Progenitor cell of endocrine pancreas (in vitro differentiated cells): ENCODE measurements around the gene OAS2. TPM values are rescaled to one million over a fixed set of nuclear protein-coding genes. Genes with fewer than 3 reads are reported as not detected.

Source experiments
- DNase-seq: peaks from one replicate; pipeline ENCODE4 v3.0.0; 2021; ENCODE audit warnings: low spot score; ENCODE audit not compliant: unreplicated experiment
- H3K27ac Mint-ChIP-seq: 2 replicates; pipeline ENCODE4 v1.8.0; 2021; ENCODE audit warnings: mild to moderate bottlenecking, moderate library complexity, mixed read lengths
- H3K27me3 Mint-ChIP-seq: 2 replicates; pipeline ENCODE4 v1.8.0; 2021; ENCODE audit warnings: mixed read lengths
- H3K36me3 Mint-ChIP-seq: 2 replicates; pipeline ENCODE4 v1.8.0; 2022; ENCODE audit warnings: mixed read lengths; ENCODE audit not compliant: insufficient read depth
- H3K4me1 Mint-ChIP-seq: 2 replicates; pipeline ENCODE4 v1.8.0; 2021; ENCODE audit warnings: low read depth, mixed read lengths
- H3K4me3 Mint-ChIP-seq: 2 replicates; pipeline ENCODE4 v1.8.0; 2021; ENCODE audit warnings: low read depth, mild to moderate bottlenecking, moderate library complexity, mixed read lengths
- H3K9me3 Mint-ChIP-seq: 2 replicates; pipeline ENCODE4 v1.8.0; 2021; ENCODE audit warnings: low read depth, mixed read lengths
- total RNA-seq: library from RNA; stranded (reverse); gene quantifications from 2 replicates; pipeline ENCODE4 v1.2.1, GENCODE V29; 2021
- TF ChIP-seq, protein P1 (sequence below): fragments of 200-600 bp; sonication (generic); IDR thresholded peaks from one replicate; pipeline ENCODE4 v1.5.0; 2021; ENCODE audit warnings: antibody characterized with exemption, mild to moderate bottlenecking; ENCODE audit not compliant: unreplicated experiment

The OAS2 gene
- total RNA-seq, 1 donor from 2014 or later: not detected

DNA sequence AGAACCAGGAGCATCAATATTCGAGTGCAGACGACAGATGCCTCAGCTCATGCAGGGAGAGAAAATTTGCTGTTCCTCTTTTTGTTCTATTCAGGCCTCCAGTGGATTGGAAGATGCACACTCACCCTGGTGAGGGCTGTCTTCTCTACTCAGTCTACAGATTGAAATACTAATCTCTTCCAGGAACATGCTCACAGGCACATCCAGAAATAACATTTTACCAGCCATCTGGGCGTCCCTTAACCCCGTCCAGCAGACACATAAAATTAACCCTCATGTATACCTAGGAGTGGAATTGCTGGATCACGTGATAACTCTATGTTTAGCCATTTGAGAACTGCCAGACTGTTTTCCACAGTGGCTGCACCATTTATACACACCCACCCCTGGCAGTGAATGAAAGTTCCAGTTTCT lies 4.5 kb upstream of the OAS2 start:
- no peaks in the 10 kb centered on the region for H3K4me1 Mint-ChIP-seq
- no peak overlapping the region for H3K4me3 Mint-ChIP-seq
- no peaks in the 10 kb centered on the region for H3K27me3 Mint-ChIP-seq
- TF ChIP-seq, protein P1, sequence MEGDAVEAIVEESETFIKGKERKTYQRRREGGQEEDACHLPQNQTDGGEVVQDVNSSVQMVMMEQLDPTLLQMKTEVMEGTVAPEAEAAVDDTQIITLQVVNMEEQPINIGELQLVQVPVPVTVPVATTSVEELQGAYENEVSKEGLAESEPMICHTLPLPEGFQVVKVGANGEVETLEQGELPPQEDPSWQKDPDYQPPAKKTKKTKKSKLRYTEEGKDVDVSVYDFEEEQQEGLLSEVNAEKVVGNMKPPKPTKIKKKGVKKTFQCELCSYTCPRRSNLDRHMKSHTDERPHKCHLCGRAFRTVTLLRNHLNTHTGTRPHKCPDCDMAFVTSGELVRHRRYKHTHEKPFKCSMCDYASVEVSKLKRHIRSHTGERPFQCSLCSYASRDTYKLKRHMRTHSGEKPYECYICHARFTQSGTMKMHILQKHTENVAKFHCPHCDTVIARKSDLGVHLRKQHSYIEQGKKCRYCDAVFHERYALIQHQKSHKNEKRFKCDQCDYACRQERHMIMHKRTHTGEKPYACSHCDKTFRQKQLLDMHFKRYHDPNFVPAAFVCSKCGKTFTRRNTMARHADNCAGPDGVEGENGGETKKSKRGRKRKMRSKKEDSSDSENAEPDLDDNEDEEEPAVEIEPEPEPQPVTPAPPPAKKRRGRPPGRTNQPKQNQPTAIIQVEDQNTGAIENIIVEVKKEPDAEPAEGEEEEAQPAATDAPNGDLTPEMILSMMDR: no peak
- no peak overlapping the region for H3K27ac Mint-ChIP-seq
- DNase-seq: no peak
- no peaks in the 10 kb centered on the region for H3K9me3 Mint-ChIP-seq
- H3K36me3 Mint-ChIP-seq: no peaks in the 10 kb centered on the region

DNA sequence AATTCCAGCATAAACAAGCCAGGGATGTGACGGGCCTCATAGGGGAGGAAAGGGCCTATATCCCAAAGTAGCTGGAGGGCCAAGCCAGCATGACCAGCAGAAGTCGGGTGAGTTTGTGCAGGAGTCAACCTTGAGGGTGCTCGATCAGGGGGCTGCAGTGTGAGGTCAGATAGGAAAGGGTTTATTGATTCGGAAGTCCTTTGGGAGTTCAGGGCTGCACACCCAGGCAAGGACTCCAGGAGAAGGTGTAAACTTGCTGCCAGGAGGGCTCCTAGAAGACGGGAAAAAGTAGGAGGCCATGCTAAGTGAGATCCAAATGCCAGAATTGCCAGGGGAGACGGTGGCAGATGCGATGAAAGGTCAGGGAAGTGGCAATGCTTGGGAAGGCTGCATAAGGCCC lies 3.4 kb upstream of the OAS2 start:
- no peak overlapping the region for H3K27ac Mint-ChIP-seq
- H3K4me1 Mint-ChIP-seq: no peaks in the 10 kb centered on the region
- H3K4me3 Mint-ChIP-seq: no peak overlapping the region
- H3K36me3 Mint-ChIP-seq: no peaks in the 10 kb centered on the region
- H3K27me3 Mint-ChIP-seq: peaks cover 2% of the 10 kb centered on the region
- H3K9me3 Mint-ChIP-seq: no peaks in the 10 kb centered on the region
- TF ChIP-seq, protein P1: no peak
- DNase-seq: no peak

DNA sequence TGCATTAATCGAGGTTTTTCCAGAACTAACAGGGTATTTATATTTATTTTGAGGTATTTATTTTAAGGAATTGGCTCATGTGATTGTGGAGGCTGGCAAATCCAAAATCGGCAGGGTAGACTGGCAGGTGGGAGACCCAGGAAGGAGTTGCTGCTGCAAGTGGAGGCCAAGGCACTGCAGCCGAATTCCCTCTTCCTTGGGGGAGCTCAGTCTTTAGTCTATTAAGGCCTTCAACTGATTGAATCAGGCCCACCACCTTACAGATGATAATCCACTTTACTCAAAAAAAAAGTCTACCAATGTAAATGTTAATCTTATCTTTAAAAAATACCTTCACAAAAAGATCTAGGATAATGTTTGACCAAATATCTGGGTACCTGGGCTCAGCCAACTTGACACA lies 1.2 kb upstream of the OAS2 start:
- no peaks in the 10 kb centered on the region for H3K36me3 Mint-ChIP-seq
- no peak overlapping the region for H3K27ac Mint-ChIP-seq
- no peak for DNase-seq
- H3K4me3 Mint-ChIP-seq: no peak overlapping the region
- peaks cover 8% of the 10 kb centered on the region for H3K27me3 Mint-ChIP-seq
- peaks cover 8% of the 10 kb centered on the region for H3K9me3 Mint-ChIP-seq
- TF ChIP-seq, protein P1: no peak
- no peaks in the 10 kb centered on the region for H3K4me1 Mint-ChIP-seq

DNA sequence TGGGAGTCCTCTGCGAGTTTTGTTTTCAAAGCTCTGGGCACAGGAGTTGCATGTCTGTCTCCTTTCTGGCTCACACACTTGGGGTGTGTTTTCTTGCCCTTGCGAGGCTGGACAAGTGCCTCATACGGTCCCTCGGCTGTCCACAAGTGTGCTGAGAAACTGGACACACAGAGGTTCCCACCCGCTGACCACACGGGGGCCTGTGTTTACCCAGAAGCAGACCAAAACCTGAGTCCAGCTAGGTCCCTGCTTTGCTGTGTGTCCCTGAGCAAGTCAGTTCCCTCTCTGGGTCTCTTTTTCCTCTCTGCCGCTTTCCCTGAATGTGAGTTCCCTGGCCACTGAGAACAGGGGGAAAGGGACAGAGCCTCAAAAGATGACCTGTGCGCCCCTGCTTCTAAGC lies 678 bp upstream of the OAS2 start:
- no peak overlapping the region for H3K4me3 Mint-ChIP-seq
- peaks cover 13% of the 10 kb centered on the region for H3K9me3 Mint-ChIP-seq
- peaks cover 11% of the 10 kb centered on the region for H3K27me3 Mint-ChIP-seq
- no peak overlapping the region for H3K27ac Mint-ChIP-seq
- no peaks in the 10 kb centered on the region for H3K36me3 Mint-ChIP-seq
- H3K4me1 Mint-ChIP-seq: no peaks in the 10 kb centered on the region
- DNase-seq: no peak
- TF ChIP-seq, protein P1: no peak

DNA sequence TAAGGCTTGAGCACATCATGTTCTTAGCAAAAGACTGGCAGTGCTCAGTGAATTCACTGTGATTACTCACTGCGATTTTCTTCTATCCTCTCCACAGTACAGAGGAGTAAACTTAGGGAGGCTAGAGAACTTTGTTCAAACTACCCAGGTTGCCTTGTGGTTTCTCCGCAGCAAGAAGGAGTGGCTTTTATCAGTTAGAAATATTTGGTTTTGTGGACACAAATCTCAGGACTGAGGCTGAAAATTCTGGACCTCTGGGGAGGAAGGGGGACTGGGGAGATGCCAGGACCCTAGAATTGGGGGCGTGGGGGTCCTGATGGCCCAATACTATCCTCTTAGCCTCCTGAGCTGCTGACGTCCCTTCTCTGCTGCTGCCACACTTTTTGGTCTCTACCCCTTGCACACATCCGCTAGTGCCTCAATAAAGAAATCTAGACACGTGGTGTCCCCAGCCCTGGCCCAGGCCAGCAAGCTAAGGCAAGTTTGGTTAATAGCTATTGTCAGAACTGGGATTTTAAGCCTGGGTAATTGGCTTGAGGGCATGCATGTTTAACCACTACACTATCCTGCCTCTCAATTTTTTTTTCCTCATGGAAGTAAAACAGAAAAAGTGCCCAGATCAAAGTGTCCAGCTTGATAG lies 842 bp downstream of the OAS2 start:
- TF ChIP-seq, protein P1: no peak
- Mint-ChIP-seq H3K27me3 (peaks cover 14% of the 10 kb centered on the region), H3K9me3 (peaks cover 16% of the 10 kb centered on the region), H3K4me3 (no peak overlapping the region), H3K4me1 (no peaks in the 10 kb centered on the region), H3K27ac (no peak overlapping the region), H3K36me3 (no peaks in the 10 kb centered on the region)
- no peak for DNase-seq
